ENCODE data around the gene MEPCE.

MEPCE gene

DNA sequence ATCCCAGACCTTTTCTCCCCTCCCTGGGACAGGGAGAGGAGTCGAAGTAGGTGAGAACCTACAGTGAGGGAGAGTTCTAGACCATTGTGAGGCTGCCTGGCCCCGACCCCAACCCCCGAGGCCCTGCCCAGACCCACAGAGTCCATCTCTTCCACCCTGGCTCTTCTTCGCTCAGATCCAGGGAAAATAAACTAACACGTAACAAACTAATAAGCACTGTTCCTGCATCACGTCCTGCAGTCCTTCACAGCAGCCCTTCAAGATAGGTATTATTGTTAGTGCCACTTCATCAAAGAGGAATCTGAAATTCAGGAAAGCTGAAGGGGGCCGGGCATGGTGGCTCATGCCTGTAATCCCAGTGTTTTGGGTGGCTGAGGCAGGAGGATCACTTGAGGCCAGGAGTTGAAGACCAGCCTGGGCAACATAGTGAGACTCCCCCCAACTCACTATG, 34.6 kb downstream of the MEPCE start, which contains the start of gene SPACDR:
TSS of gene SPACDR (minus strand) at position 51 of the 451 bp plus-strand sequence. CDS start 235 bp downstream, outside the sequence.
- no peak within 1 kb of the TSS for H2AFZ ChIP-seq
- no peak within 1 kb of the TSS for H3K4me3 ChIP-seq (ENCODE audit: low read depth, low read length)
- TF ChIP-seq CTCF (IDR thresholded peaks at IDR 0.05): no peak
- no peaks in the 10 kb centered on the region for H3K27me3 ChIP-seq (ENCODE audit: control insufficient read depth, insufficient read depth, low read length)
- H3K79me2 ChIP-seq: no peaks in the 10 kb centered on the region
- H3K4me2 ChIP-seq (ENCODE audit: low read length): no peak within 1 kb of the TSS
- H3K4me1 ChIP-seq: peaks cover 6% of the 10 kb centered on the region
- H3K27ac ChIP-seq: no peak within 1 kb of the TSS
- H3K9ac ChIP-seq: no peak within 1 kb of the TSS
- H3K36me3 ChIP-seq (ENCODE audit: control insufficient read depth, insufficient read depth, low read length): no peaks in the 10 kb centered on the region
- H3K9me3 ChIP-seq (ENCODE audit: control insufficient read depth, low read length): no peaks in the 10 kb centered on the region

DNA sequence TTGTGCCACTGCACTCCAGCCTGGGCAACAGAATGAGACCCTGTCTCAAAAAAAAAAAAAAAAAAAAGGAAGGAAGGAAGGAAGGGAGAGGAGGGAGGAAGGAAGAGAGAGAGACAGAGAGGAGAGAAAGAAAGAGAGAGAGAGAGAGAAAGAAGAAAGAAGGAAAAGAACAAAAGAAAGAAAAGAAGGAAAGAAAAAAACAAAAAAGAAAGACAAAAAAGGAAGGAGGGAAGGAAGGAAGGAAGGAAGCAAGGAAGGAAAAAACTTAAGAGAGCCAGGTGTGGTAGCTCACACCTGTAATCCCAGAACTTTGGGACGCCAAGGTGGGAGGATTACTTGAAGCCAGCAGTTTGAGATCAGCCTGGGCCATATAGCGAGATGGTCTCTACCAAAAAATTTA, 35.2 kb downstream of the MEPCE start:
- no peak overlapping the region for H3K27ac ChIP-seq
- no peaks in the 10 kb centered on the region for H3K27me3 ChIP-seq (ENCODE audit: control insufficient read depth, insufficient read depth, low read length)
- no peak overlapping the region for H3K9ac ChIP-seq
- no peak overlapping the region for H3K4me3 ChIP-seq (ENCODE audit: low read depth, low read length)
- no peaks in the 10 kb centered on the region for H3K36me3 ChIP-seq (ENCODE audit: control insufficient read depth, insufficient read depth, low read length)
- no peaks in the 10 kb centered on the region for H3K79me2 ChIP-seq
- no peak for TF ChIP-seq CTCF (IDR thresholded peaks at IDR 0.05)
- H3K4me1 ChIP-seq: peaks cover 6% of the 10 kb centered on the region
- H2AFZ ChIP-seq: no peak overlapping the region
- H3K4me2 ChIP-seq (ENCODE audit: low read length): no peak overlapping the region
- H3K9me3 ChIP-seq (ENCODE audit: control insufficient read depth, low read length): no peaks in the 10 kb centered on the region

DNA sequence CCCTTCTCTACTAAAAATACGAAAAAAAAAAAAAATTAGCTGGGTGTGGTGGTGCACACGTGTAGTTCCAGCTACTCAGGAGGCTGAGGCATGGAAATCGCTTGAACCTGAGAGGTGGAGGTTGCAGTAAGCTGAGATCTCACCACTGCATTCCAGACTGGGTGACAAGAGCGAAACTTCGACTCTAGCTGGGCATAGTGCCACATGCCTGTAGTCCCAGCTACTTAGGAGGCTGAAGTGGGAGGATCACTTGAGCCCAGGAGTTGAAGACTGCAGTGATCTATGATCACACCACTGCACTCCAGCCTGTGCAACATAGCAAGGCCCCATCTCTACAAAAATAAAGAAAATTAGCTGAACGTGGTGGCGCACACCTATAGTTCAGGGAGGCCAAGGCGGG, 35.7 kb downstream of the MEPCE start:
- H3K27me3 ChIP-seq (ENCODE audit: control insufficient read depth, insufficient read depth, low read length): no peaks in the 10 kb centered on the region
- no peak overlapping the region for H3K9ac ChIP-seq
- no peak overlapping the region for H3K4me2 ChIP-seq (ENCODE audit: low read length)
- H3K9me3 ChIP-seq (ENCODE audit: control insufficient read depth, low read length): no peaks in the 10 kb centered on the region
- H3K36me3 ChIP-seq (ENCODE audit: control insufficient read depth, insufficient read depth, low read length): no peaks in the 10 kb centered on the region
- peaks cover 6% of the 10 kb centered on the region for H3K4me1 ChIP-seq
- TF ChIP-seq CTCF (IDR thresholded peaks at IDR 0.05): no peak
- no peak overlapping the region for H3K4me3 ChIP-seq (ENCODE audit: low read depth, low read length)
- H3K27ac ChIP-seq: no peak overlapping the region
- H3K79me2 ChIP-seq: no peaks in the 10 kb centered on the region
- no peak overlapping the region for H2AFZ ChIP-seq

- Histone ChIP-seq H3K27ac (no peak overlapping the region), H3K9me3 (ENCODE audit: control insufficient read depth, low read length) (no peaks in the 10 kb centered on the region), H3K79me2 (no peaks in the 10 kb centered on the region), H3K4me2 (ENCODE audit: low read length) (no peak overlapping the region), H3K27me3 (ENCODE audit: control insufficient read depth, insufficient read depth, low read length) (no peaks in the 10 kb centered on the region), H3K9ac (no peak overlapping the region), H3K4me1 (peaks cover 6% of the 10 kb centered on the region), H3K4me3 (ENCODE audit: low read depth, low read length) (no peak overlapping the region), H3K36me3 (ENCODE audit: control insufficient read depth, insufficient read depth, low read length) (no peaks in the 10 kb centered on the region), H2AFZ (no peak overlapping the region)
- peak; percentile 59 for TF ChIP-seq CTCF (IDR thresholded peaks at IDR 0.05)
Observed at GRCh38 chr7:100465702-100466311, 36.2 kb downstream of the MEPCE start.

Data from parathyroid adenoma (tissue), 2 donors.